ENCODE measurements around the gene TACO1.

TACO1 gene

GRCh38 chr17:63601439-63602371 lies 1.0 kb downstream of the TACO1 start:
- Histone ChIP-seq H3K36me3 (peaks cover 32% of the 10 kb centered on the region), H3K4me1 (peaks cover 3% of the 10 kb centered on the region; the same call in 1 of the 2 replicates), H3K27me3 (no peaks in the 10 kb centered on the region), H3K9me3 (no peaks in the 10 kb centered on the region), H3K4me3 (ENCODE audit: low read depth, low read length) (peak overlapping the region; percentile 87)
- DNase-seq = no peak
- TF ChIP-seq, protein P1, sequence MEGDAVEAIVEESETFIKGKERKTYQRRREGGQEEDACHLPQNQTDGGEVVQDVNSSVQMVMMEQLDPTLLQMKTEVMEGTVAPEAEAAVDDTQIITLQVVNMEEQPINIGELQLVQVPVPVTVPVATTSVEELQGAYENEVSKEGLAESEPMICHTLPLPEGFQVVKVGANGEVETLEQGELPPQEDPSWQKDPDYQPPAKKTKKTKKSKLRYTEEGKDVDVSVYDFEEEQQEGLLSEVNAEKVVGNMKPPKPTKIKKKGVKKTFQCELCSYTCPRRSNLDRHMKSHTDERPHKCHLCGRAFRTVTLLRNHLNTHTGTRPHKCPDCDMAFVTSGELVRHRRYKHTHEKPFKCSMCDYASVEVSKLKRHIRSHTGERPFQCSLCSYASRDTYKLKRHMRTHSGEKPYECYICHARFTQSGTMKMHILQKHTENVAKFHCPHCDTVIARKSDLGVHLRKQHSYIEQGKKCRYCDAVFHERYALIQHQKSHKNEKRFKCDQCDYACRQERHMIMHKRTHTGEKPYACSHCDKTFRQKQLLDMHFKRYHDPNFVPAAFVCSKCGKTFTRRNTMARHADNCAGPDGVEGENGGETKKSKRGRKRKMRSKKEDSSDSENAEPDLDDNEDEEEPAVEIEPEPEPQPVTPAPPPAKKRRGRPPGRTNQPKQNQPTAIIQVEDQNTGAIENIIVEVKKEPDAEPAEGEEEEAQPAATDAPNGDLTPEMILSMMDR (IDR thresholded peaks at IDR 0.05; ENCODE audit: low read depth, low read length) = no peak

- peaks cover 3% of the 10 kb centered on the region; the same call in 1 of the 2 replicates for H3K4me1 ChIP-seq
- peaks cover 42% of the 10 kb centered on the region for H3K36me3 ChIP-seq
- no peaks in the 10 kb centered on the region for H3K9me3 ChIP-seq
- no peak overlapping the region for H3K4me3 ChIP-seq (ENCODE audit: low read depth, low read length)
- no peaks in the 10 kb centered on the region for H3K27me3 ChIP-seq
- DNase-seq = no peak
- TF ChIP-seq, protein P1 (IDR thresholded peaks at IDR 0.05; ENCODE audit: low read depth, low read length) = no peak
Measured at GRCh38 chr17:63609816-63610573, 9.3 kb downstream of the TACO1 start.

DNA sequence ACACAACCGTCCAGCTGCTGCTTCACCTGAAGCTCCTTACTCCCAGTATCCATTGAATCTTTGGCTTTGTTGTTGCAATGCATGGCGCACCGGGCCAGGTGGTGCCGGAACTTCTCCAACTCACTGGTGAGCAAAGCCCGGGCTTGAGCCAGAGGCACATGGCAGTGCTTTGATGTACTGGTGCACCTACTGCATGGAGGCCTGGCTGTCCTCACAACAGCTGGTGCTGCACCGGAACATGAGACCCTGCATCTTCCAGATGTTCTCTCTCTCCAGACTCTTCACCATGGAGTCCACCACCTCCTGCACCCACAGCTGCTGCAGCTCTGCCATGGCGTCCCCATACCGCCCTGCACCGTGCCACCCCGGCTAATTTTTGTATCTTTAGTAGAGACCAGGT lies 10.2 kb downstream of the TACO1 start:
- no peak overlapping the region for H3K4me3 ChIP-seq (ENCODE audit: low read depth, low read length)
- peaks cover 33% of the 10 kb centered on the region for H3K36me3 ChIP-seq
- H3K9me3 ChIP-seq = no peaks in the 10 kb centered on the region
- DNase-seq = no peak
- H3K4me1 ChIP-seq = peaks cover 3% of the 10 kb centered on the region; the same call in 1 of the 2 replicates
- TF ChIP-seq, protein P1 (IDR thresholded peaks at IDR 0.05; ENCODE audit: low read depth, low read length) = no peak
- H3K27me3 ChIP-seq = no peaks in the 10 kb centered on the region

- Histone ChIP-seq H3K36me3 (peaks cover 28% of the 10 kb centered on the region), H3K4me1 (peaks cover 3% of the 10 kb centered on the region; the same call in 1 of the 2 replicates), H3K4me3 (ENCODE audit: low read depth, low read length) (no peak overlapping the region), H3K27me3 (no peaks in the 10 kb centered on the region), H3K9me3 (no peaks in the 10 kb centered on the region)
- no peak for DNase-seq
- TF ChIP-seq, protein P1 (IDR thresholded peaks at IDR 0.05; ENCODE audit: low read depth, low read length) = no peak
Measured at GRCh38 chr17:63611354-63611753, 10.7 kb downstream of the TACO1 start.

GRCh38 chr17:63613663-63614062 lies 13.0 kb downstream of the TACO1 start:
- H3K9me3 ChIP-seq = no peaks in the 10 kb centered on the region
- peaks cover 5% of the 10 kb centered on the region for H3K36me3 ChIP-seq
- no peak overlapping the region for H3K4me3 ChIP-seq (ENCODE audit: low read depth, low read length)
- no peaks in the 10 kb centered on the region for H3K27me3 ChIP-seq
- TF ChIP-seq, protein P1 (IDR thresholded peaks at IDR 0.05; ENCODE audit: low read depth, low read length) = no peak
- peaks cover 3% of the 10 kb centered on the region; the same call in 1 of the 2 replicates for H3K4me1 ChIP-seq
- DNase-seq = no peak

Data from BE2C (cell line).